Measurements from ENCODE around the gene CST9L. TPM values are rescaled to one million over a fixed set of nuclear protein-coding genes. Genes with fewer than 3 reads are reported as not detected.

Gene CST9L
- total and polyA plus RNA-seq, 7 donors: not detected

DNA sequence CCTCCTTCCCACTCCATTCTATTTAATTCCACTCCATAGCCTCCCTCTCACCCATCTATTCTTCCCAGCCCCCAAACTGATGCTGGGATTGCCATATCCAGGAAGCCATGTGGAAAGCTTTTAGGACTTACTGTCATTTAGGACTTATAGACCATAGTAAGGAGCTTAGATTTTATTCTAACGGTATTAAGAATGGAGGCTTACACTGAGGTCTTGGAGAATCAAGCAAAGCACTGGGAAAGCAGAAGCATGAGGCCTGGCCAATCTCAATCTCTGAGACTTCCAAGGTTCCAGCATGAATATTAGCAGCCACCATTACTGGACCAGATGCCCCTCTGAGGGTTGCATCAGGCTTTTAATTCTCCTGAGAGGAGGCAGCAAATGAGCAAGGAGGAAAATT, 36.0 kb upstream of the CST9L start:
- 80 to 81% methylated on average over 1 of the region's 1 CpG for WGBS, 2 donors
- no peak overlapping the region for H3K27ac ChIP-seq

DNA sequence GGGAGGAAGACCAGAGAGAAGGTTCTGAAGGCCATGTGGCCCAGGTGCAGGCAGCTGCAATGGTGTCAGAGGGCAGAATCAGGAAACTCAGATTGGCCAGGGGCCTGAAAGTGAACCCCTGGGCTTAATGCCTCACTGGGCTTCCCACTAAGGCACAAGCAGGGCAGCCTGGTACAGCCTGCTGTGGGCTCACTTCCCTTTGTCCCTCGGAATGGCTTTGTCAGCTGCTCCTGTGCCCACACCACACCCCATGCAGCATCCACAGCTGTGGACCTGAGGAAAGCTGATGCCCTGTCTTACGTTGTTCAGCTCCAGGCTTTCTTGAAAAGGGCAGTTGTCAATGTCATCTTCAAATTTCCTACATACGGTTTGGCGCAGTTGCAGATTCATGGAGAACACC, 35.0 kb upstream of the CST9L start:
- no peaks in the 10 kb centered on the region for H3K9me3 ChIP-seq
- H3K27ac ChIP-seq: no peak overlapping the region
- peaks cover 0 to 8% (median 3%) of the 10 kb centered on the region in 4 donors for H3K4me1 ChIP-seq
- no peak overlapping the region for H3K4me3 ChIP-seq
- WGBS, 2 donors: 83 to 85% methylated on average over 4 of the region's 4 CpGs
- no peaks in the 10 kb centered on the region for H3K27me3 ChIP-seq
- TF ChIP-seq EP300 (IDR thresholded peaks at IDR 0.05) (no peak), POLR2AphosphoS5 (IDR thresholded peaks at IDR 0.05) (no peak), POLR2A (IDR thresholded peaks at IDR 0.05) (no peak), CTCF (IDR thresholded peaks at IDR 0.05) (no peak)
- no peaks in the 10 kb centered on the region for H3K36me3 ChIP-seq
- no peak for DNase-seq
- intact Hi-C loops (cut with DNase I): no loop called here

More for the DNA sequence above, 36.0 kb upstream of the CST9L start:
- Histone ChIP-seq H3K27me3 (no peaks in the 10 kb centered on the region), H3K4me1 (peaks cover 0 to 8% (median 3%) of the 10 kb centered on the region in 4 donors), H3K9me3 (no peaks in the 10 kb centered on the region), H3K4me3 (no peak overlapping the region), H3K36me3 (no peaks in the 10 kb centered on the region)
- intact Hi-C loops (cut with DNase I): no loop called here
- DNase-seq: no peak
- no peak for TF ChIP-seq EP300 (IDR thresholded peaks at IDR 0.05)
- no peak for TF ChIP-seq POLR2A (IDR thresholded peaks at IDR 0.05)
- TF ChIP-seq POLR2AphosphoS5 (IDR thresholded peaks at IDR 0.05): no peak
- no peak for TF ChIP-seq CTCF (IDR thresholded peaks at IDR 0.05)

DNA sequence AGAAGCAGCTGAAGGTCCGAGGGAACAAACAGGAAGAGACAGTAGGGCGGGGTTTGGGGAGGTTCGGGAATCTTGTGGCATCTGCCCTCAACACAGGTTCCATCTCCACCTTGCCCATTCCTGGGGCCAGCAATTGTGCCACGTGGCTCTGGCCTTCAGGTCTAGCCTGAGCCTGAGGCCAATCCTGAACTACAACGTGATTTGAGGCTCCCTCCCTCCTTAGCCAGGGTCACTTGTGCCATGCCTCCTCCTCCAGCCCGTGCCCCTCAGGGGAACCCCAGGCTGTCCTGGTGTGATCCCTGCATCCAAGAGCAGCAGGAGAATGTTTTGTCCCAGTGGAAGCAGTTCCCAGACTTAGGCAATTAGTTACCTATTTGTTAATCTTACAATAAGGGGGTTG, 34.4 kb upstream of the CST9L start:
- Histone ChIP-seq H3K4me1 (peaks cover 0 to 8% (median 3%) of the 10 kb centered on the region in 4 donors), H3K36me3 (no peaks in the 10 kb centered on the region), H3K4me3 (no peak overlapping the region), H3K27me3 (no peaks in the 10 kb centered on the region), H3K27ac (no peak overlapping the region), H3K9me3 (no peaks in the 10 kb centered on the region)
- TF ChIP-seq POLR2A (IDR thresholded peaks at IDR 0.05): no peak
- TF ChIP-seq EP300 (IDR thresholded peaks at IDR 0.05): no peak
- no peak for TF ChIP-seq CTCF (IDR thresholded peaks at IDR 0.05)
- no peak for DNase-seq
- 50 to 74% methylated on average over 6 of the region's 6 CpGs for WGBS, 2 donors
- intact Hi-C loops (cut with DNase I): no loop called here

DNA sequence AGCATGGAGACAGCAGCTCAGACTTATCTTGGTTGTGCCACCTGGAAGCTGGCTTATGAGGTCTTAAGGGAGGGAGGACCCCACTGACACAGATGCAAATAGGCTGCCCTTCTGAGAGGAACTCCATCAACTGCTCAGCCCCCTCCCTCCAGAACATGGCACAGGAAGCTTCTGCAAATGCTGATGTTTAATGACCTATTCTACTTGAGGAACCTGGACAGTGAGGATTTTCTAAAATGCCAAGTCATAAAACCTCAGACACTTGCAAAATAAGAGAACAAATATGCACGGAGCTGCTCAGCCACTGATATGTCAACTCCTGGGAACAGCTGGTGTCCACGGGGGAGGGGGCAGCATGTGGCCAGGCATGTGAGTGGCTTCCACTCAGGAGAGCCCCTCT, 34.0 kb upstream of the CST9L start:
- no peaks in the 10 kb centered on the region for H3K9me3 ChIP-seq
- no peak overlapping the region for H3K27ac ChIP-seq
- 50% methylated on average over 2 of the region's 2 CpGs for WGBS, 2 donors
- no peaks in the 10 kb centered on the region for H3K27me3 ChIP-seq
- no peak overlapping the region for H3K4me3 ChIP-seq
- H3K4me1 ChIP-seq: peaks cover 0 to 8% (median 3%) of the 10 kb centered on the region in 4 donors
- no peak for DNase-seq
- intact Hi-C loops (cut with DNase I): no loop called here
- TF ChIP-seq CTCF (IDR thresholded peaks at IDR 0.05) (no peak), EP300 (IDR thresholded peaks at IDR 0.05) (no peak), POLR2A (IDR thresholded peaks at IDR 0.05) (no peak), POLR2AphosphoS5 (IDR thresholded peaks at IDR 0.05) (no peak)
- H3K36me3 ChIP-seq: no peaks in the 10 kb centered on the region

- no peak for DNase-seq
- Histone ChIP-seq H3K27ac (no peak overlapping the region), H3K4me3 (no peak overlapping the region), H3K27me3 (no peaks in the 10 kb centered on the region), H3K4me1 (peaks cover 0 to 5% (median under 1%) of the 10 kb centered on the region in 4 donors), H3K36me3 (no peaks in the 10 kb centered on the region), H3K9me3 (no peaks in the 10 kb centered on the region)
- 58 to 73% methylated on average over 4 of the region's 4 CpGs for WGBS, 2 donors
- no peak for TF ChIP-seq POLR2A (IDR thresholded peaks at IDR 0.05)
- no peak for TF ChIP-seq POLR2AphosphoS5 (IDR thresholded peaks at IDR 0.05)
- no peak for TF ChIP-seq EP300 (IDR thresholded peaks at IDR 0.05)
- TF ChIP-seq CTCF (IDR thresholded peaks at IDR 0.05): no peak
- intact Hi-C loops (cut with DNase I): no loop called here
Observed at GRCh38 chr20:23601715-23602114, 33.4 kb upstream of the CST9L start.

All from sigmoid colon (tissue), 7 donors.